ELF-1 (cell line): ENCODE measurements around the gene PCBD2.
"Not testable (repeated sequence)": the region's sequence is repeated elsewhere in the genome, so short reads cannot be mapped to it uniquely, and the experiment has no call there.

ENCODE experiments used
- DNase-seq: peaks from one replicate; pipeline ENCODE4 v3.0.0-alpha.2; 2016; ENCODE audit warnings: low read depth, low spot score

The PCBD2 gene

DNA sequence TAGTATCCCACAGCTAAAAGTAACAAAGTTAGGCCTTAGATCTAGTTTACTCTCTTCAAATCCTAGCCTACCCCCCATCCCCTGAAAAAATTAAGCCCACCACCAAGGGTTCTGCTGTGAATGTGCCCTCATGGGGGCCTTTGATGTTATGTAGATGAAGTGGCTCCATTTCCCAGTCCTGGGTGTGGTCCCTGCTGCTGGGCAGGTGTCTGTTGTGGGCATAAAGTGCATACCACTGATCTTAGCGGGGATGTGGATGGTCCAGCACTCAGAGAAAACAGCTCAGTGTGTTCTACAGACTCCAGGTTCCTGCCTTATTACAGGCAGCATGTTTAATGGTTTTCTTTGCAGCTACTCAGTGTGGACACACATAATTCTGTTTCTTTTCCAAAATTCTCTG lies 1.9 kb downstream of the PCBD2 start:
- DNase-seq, result peak; percentile 14

DNA sequence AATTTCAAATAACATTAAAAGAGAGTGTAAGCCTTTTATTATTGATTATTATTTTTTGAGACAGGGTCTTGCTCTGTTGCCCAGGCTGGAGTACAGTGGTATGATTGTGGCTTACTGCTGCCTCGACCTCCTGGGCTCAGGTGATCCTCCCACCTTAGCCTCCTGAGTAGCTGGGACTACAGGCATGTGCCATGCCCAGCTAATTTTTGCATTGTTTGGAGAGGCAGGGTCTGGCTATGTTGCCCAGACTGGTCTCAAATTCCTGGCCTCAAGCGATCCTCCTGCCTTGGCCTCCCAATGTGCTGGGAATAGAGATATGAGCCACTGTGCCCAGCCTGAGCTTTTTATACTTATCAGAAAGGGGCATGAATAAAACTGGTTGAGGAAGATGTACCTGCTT lies 5.8 kb downstream of the PCBD2 start:
- not testable (repeated sequence) for DNase-seq

DNA sequence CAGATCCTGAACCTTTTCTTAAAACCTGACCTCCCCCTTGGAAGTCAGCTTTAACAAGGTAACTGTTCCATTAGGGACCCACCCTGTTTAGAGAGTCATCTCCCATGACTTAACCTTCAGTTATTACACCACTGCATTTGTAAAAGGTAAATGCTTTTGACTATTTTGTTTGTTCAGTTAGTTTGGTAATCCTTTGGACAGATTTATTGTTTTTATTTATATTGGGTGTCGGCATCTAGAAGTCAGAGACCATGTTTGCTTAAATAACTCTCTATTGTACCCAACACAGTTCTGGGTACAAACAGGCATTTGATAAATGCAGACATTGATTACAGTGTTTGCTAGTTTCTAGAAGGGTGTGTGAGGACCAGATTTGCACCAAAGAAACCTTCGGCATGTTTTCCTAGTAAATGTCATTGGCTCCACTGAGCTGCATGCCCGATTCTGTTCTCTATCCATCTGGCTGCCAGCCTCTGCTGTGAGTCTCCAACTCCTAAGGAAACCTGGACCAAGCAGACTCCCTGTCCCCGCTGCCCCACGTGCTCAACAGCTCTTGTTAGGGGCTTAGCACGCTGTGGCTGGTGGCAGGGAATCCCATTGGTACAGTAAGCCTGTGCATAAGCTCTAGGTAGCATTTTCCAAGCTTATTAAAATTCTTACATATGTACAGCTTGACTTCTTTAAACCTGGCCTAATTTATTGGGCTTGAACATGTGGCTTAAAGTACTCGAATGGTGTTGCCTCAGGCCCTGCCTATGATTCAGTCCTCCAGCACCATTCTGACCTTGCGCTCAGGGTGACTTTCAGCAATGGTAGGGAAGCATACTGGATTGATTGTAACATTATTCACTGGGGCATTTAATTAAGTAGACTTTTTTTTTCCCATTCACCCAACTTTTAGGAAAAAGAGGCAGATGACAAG lies 6.6 kb downstream of the PCBD2 start:
- no peak for DNase-seq

DNA sequence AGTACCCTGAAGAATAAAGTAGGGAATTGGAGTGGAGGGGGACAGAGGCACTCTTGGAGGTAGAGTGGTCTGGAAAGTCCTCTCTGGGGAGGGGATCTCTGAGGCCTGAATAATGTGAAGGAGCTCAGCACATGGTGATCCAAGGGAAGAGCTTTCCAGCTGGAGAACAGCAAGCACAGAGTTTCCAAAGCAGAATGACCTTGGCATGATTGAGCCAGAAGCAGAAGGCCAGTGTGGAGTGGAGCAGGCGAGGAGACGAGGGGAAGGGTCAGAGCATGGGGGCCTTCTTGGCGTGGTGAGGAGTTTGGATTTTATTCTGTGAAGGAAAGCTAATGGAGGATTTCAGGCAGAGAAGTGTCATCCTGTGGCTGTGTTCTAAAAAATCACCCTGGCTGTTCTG lies 8.3 kb downstream of the PCBD2 start:
- DNase-seq, result no peak

DNA sequence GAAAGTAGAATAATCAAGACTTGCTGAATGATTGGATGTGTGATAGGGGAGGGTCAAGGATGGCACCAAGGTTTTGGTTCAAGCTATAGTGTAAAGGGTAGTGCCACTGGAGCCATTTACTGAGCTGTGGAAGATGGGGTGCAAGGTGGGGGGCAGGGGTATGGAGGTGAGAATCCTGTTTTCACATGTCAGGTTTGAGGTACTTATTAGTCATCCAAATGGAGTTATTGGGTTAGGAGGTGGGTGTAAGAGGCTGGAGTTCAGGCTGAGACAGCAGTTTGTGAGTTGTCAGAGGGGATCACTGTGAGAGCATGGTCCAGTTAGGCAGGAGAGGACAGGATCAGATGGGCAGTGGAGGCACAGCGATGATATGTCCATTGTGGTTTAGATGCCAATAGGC lies 8.9 kb downstream of the PCBD2 start:
- no peak for DNase-seq

DNA sequence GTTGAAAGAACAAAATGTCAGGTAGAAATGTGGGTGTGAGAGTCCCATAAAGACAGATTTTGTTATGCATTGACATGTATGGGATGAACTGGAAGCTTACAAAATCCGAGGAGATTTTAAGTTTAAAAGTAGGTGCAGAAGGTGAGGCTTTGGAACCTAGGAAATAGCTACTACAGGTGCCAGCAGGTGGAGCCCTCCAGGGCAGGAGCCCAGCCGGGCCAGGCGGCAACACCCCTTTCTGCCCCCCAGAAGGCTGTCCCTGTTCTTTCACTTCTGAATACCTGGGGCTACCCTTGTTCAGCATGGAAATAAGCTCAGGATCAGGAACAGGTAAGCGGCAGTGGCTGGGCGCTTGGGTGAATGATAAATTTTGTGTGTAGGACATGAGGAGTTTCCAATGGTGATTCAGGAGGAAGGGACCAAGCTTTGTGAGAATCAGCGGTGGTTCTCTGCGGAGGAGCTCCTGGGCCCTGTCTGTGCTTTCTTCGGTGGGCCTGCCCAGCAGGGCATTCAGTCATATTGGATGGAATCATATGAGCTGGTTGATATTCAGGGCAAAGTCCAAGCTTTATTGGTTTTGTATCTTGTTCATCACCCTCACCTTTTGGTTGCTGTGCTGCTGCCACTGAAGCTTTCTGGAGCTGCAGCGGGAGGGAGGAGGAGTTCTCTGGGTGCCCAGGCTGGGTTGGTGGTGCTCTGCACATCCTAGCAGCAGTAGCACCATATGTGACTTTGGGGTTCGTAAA lies 12.3 kb downstream of the PCBD2 start:
- peak; percentile 15 for DNase-seq

DNA sequence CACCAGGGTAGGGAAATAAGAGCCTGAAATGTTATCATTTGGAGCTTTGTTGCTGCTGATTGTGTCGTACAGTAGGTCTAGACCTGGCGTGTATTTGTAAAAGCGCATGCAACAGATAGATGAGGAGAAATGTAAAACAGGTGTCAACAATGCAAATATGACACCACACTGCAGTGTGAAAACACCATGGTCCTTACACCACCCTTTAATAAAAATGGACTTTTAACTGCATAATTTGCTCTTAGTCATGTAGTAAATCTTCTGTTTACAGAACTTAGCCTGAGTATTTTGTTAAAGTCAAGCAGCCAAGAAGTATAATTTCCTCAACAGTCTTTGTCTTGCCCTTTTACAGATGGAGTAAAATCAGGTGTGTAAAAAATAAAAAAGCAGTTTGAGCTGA lies 13.9 kb downstream of the PCBD2 start:
- DNase-seq, result no peak

DNA sequence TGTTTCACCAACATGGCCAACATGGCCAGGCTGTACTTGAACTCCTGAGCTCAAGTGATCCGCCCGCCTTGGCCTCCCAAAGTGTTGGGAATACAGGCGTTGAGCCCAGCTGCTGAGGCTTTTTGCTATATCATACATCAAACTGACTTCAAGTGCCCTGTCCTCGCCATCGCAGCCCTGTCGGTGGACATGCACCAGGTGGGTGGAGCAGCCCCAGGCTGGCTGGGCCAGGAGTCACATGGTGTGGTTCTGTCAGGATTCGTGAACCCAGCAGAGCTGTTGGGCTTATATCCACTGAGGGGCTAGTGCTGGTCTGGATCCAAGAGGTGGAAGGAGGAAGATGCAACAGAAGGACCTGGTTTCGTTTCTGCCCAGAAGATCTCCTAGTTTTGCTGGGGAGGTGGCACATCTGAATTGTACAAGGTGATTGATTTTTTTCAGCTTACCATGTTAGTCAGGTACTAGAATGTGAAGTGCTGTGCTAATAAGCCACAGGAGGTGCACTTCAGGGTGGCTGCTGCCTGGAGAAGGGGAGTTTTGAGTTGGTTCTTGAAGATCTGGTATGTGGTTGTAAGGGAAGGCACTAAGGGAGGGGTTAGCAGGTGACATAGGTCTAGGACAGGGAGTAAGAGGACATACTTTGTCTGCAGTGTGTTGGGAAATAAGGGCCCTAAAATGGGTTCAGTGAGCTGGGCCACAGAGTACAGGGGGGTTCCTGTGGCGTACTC lies 16.1 kb downstream of the PCBD2 start:
- no peak for DNase-seq

DNA sequence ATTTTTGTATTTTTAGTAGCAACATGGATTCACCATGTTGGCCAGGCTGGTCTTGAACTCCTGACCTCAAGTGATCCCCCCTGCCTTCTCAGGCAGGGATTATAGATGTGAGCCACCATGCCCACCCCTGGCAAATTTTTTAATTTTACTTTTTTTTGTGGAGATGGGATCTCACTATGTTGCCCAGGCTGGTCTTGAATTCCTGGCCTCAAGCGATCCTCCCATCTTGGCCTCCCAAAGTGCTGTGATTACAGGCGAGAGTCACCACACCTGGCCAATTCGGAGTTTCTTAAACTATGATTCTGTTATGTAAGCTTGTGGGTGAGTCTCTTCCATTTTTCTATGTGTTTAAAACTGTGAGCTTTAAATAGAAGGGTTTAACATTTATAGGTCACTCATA lies 27.6 kb downstream of the PCBD2 start:
- no peak for DNase-seq

DNA sequence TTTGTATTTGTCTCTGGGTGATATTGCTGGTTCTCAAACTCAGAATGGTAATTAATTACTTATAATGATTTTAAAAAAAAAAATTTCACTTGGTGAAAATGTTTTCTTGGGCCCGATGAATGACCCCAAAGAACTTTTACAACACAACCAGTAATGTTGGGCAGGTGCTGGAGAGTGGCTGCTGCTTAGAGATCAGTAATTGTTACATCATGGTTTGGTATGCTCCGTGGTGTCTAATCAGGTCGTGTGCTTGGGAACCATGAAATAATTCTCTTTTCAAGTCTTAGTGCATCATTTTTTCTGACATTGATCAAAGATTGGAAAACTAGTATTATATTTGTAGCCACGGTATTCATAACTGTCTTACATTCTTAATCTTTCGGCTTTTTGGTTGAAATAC lies 29.3 kb downstream of the PCBD2 start:
- no peak for DNase-seq

DNA sequence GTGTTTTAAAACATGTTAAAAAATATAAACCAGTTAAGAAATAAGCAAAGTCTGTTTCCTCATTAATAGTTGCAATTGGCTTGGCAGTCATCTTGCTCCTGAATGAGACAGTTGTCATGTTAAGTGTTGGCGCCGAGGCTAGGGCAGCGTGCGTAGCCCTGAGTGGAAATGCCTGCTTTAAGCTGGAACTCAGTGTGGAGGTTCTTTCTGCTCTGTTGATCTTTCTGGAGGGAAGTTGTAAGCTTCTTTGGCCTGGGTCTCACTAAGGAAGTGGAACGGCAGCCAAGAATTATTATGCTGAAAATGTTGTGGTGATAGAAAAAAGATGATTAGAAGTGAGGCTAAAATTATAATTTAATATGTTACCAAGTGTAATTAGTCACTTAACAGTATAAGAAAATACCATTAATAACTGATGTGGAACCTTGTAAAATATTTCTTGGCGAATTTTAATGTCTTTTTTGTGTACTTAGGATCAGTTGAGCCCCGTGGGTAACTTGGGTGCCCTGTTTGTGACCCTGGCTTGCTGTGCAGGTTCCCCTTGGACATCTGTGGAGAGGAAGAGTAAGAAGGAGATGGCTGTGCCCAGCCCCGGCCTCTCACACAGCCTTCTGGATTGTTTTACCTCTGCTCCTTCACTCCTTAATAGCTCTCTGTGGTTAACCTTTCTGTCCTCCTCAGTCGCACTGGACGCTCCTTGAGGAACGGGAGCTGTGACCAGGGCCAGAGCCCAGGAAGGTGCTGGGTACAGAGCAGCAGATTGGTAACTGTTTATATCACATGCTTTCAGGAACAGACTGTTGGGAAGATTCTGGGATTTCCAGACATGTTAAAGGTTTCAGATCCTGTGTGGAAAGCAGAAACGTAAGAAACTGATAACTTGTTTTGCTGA lies 31.0 kb downstream of the PCBD2 start:
- DNase-seq, result no peak

DNA sequence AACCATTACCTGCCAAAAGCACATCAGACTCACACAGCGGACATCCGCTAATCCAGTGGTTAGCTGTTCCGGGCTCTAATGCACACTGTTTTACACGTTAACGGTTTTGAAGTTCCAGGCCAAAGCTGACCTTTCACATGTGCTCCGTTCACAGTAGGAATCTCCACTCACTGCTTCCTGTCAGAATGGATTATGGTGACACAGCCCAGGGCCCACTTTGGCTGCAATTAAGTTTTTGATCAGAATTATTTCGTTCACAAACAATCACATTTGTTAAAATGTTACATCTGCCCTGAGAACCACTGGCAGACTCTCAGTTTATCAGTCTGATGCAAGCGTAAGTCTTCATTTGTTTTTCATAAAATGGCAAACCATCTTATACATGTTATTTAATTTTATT lies 32.6 kb downstream of the PCBD2 start:
- DNase-seq, result no peak

DNA sequence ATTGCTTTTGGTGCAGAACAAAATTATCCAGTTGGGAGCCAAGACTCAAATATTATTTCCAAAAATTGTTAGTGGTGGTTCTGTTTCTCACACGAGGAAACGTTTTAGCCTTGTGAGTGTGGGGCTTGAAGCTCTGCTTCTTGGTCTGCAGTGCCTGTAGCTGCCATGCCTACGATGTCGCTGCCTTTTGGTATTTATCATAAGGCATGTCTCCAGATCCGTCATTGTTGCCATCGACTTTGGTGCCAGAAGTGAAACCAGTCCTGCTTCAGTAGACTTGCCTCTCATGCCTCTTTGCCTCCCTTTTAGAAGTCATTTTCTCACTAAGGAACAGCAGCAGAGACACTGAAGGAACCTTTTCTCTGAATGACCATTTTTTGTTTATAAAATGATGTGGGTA lies 33.1 kb downstream of the PCBD2 start:
- DNase-seq, result no peak

DNA sequence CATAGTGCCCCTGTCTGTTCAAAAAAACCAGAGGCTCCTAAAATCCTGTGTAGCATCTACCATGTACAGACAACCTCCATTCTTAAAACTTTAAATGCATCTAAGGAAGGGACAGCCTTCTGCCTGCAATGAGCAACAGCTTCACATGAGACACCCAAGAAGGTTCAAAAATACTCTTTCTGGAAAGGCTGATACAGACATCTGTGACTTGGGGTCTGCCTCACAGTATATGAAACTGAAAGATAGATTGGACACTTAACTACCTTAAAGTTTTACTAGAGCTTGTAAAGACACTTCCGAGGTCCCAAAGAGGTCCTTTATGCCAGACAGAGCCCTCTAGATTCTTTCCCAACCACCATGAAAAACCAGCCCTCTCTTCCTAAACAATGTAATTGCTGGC lies 34.6 kb downstream of the PCBD2 start:
- DNase-seq, result no peak

DNA sequence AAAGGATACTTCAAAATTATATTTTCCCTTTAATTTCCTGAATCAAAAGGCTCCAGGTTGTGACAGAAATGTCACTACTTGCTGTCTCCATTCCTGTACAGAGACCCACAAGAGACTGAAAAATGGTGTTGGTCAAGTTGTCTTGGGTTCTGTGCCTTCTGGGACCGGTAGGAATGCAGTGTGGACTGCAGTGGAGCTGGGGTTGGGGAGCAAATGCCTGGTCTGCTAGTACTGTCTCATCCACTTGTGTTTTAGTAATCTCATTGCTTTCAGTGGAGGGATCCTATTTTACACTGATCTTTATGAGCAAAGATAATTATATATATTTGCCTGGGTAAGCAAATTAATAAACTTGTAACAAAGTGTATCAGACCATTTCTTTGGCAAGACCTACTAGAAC lies 38.6 kb downstream of the PCBD2 start:
- no peak for DNase-seq

DNA sequence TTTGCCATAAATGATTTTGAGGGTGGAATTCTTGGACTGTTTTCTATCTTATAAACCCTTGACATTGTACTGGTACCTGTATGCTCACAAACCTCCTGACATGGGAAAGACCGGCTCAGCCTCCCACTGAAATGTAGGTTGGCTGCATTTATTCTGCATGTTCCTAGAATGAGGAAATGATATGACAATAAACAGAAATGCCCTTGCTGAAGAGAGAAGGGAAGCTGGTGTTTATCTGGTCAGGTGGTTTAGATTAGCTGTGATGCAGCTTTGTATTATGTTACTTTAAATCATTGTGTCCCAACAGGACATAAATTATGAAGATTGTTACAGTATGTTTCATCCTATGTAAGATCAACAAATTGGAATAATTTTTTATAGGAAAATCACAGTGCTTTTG lies 39.7 kb downstream of the PCBD2 start:
- no peak for DNase-seq

DNA sequence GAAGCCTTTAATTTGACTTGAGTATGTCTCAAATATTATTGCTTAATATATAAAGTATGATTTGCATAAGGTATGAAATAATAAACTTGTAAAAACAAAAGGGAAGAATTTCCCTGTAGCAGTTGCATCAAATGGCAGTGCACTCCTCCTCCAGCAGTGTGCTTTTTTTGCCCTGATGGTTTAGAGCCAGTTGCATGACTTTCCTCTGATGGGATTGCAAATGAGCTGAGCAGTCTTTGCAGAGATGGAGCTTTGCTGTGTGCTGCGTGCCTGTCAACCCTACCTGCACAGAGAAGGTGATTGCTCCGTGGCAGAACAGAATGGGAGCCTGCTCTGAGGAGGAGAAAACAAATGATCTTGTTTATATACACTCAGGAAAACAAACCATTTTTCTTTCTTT lies 40.1 kb downstream of the PCBD2 start:
- DNase-seq, result no peak

DNA sequence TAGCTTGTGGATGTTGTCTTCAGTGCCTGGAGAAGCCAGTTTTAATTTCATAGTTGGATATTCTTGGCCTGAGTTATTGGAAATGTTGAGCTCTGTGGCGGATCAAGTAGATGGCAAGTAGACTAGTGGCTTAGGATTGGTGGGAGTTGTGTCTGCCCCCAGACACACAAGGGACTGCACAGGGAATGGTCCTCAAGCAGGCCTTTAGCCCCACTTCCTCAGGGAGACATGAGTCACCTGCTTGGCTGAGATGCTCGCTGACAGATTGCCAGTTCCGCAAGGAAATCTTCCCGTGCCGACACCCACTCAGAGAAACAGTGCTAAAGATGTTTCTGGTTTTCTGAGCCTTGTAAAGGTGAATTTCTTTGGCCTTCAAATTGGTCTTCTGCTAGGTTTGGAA lies 44.0 kb downstream of the PCBD2 start:
- no peak for DNase-seq

DNA sequence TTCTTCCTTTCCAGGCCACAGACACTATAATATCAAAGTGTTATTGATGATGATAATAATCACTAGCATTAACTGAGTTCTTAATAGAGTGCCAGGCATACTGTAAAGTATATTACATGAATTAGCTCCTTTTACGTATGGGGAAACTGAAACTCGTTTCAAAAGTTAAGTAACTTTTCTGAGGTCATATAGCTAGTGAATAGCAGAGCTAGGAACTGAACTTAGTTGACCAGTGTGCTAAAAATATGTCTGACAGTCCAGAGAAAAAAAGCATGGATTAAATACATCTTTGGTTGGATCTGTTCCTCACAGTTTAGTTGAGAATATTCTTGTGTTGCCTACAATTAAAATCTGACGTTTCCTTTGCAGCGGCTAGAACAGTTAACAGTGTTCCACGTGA lies 44.4 kb downstream of the PCBD2 start:
- no peak for DNase-seq

DNA sequence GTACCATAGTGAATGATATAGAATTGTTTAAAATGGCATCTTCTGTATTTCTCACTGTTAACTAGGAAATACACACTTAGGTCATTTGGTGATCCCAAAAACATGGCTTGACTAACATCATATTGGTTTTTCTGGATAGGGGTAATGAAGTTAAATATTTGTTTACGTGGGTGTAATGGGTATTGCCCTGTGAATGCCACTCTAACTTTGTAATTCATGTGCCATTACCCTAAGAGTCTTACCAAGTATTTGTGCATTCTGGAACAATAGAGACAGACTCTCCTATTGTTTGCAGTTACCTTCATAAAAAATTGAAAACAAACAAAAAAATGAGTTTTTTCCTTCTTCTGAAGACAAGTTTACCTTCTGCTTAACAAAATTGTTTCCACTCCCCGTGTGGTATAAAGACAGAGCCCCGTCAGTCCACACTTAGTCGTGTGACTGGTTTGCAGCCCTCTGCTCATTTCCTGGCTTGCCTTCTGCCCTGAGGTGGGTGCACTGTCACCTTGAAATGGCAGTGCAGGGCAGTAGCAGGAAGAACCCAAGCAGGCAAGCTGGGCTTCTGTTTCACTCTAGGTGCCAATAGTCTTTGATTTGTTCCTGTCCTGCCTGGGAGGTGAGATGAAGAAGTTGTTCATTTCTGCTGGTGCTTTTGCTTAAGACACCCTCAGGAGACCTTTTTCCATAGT lies 53.1 kb downstream of the PCBD2 start:
- peak; percentile 42 for DNase-seq

DNA sequence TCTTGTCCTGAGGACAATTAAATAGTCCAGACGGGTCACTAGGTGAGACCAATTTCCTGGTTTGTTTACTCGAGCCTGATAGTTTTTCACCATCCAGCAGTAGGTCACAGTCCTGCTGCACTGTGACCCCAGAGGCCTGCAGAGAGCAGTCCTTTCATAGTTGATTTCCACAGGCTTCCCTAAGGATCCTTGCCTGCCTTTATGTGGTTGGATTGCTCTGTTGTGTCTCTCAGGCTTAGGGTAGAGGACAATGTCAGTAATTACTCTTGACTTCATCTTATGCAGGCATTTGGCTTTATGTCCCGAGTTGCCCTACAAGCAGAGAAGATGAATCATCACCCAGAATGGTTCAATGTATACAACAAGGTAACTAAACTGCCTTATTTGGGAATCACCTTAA lies 53.8 kb downstream of the PCBD2 start:
- peak; percentile 74 for DNase-seq
